Esophagus muscularis mucosa (tissue), 4 donors: ENCODE results near the gene GMDS. TPM values are rescaled to one million over a fixed set of nuclear protein-coding genes. Genes with fewer than 3 reads are reported as not detected.

Experiments
- DNase-seq: peaks from one replicate; pipeline ENCODE4 v3.0.0-alpha.2; 2017; ENCODE audit errors: extremely low spot score
- H3K27ac ChIP-seq, 4 donors: fragments of 200-600 bp; sonication (generic); replicated peaks in 1 of 4; 1 replicate in 3 of 4; 2 replicates in 1 of 4; pipeline ENCODE4 v1.5.1; 2016 to 2019; ENCODE audit warnings: mild to moderate bottlenecking in 1 of 4
- H3K27me3 ChIP-seq, 4 donors: fragments of 200-600 bp; sonication (generic); one replicate each; pipeline versions ENCODE4 v1.5.1 to v1.6.0; 2016 to 2019
- H3K36me3 ChIP-seq, 4 donors: fragments of 200-600 bp; sonication (generic); one replicate each; pipeline ENCODE4 v1.5.1; 2016 to 2019
- H3K4me1 ChIP-seq, 4 donors: fragments of 200-600 bp; sonication (generic); one replicate each; pipeline ENCODE4 v1.5.1; 2016 to 2019
- H3K4me3 ChIP-seq, 4 donors: fragments of 200-600 bp; sonication (generic); 1 replicate in 2 of 4; 2 replicates in 2 of 4; pipeline ENCODE4 v1.5.1; 2016 to 2019; ENCODE audit warnings: mild to moderate bottlenecking in 4 of 4, moderate library complexity in 1 of 4
- H3K9me3 ChIP-seq, 4 donors: fragments of 200-600 bp; sonication (generic); 1 replicate in 3 of 4; 2 replicates in 1 of 4; pipeline ENCODE4 v1.5.1; 2016 to 2019
- CTCF ChIP-seq, 3 experiments: fragments of 200-600 bp in 2 of 3; fragments of 450-650 bp in 1 of 3; sonication (generic) in 2 of 3; IDR thresholded peaks; one replicate each; pipeline ENCODE4 v1.5.1; 2017 to 2019; ENCODE audit warnings: antibody characterized with exemption in 3 of 3, mild to moderate bottlenecking in 2 of 3, moderate library complexity in 1 of 3
- EP300 ChIP-seq: sonication (generic); formaldehyde crosslinking; IDR thresholded peaks from one replicate; pipeline ENCODE4 v1.6.1; 2017; ENCODE audit warnings: antibody characterized with exemption
- POLR2A ChIP-seq: fragments of 450-650 bp; IDR thresholded peaks from one replicate; pipeline ENCODE4 v1.6.1; 2017; ENCODE audit warnings: antibody characterized with exemption, moderate library complexity, mild to moderate bottlenecking, low read depth
- POLR2AphosphoS5 ChIP-seq, 2 donors: sonication (generic); formaldehyde crosslinking; IDR thresholded peaks; one replicate each; pipeline ENCODE4 v1.6.1; 2017; ENCODE audit warnings: antibody characterized with exemption in 2 of 2
- WGBS: methylation state at CpG from one replicate; pipeline ENCODE4 v1.1.5; 2018; 5-methylcytosine and 5-hydroxymethylcytosine counted together
- intact Hi-C: fragments of 100-400 bp; cut with DNase I; formaldehyde crosslinking; loops from one replicate; pipeline ENCODE4 v1.15.1; 2023
- total RNA-seq, 4 donors: library from RNA; depleted of rRNA; stranded (reverse); fragments of >200 nt; gene quantifications; one replicate each; pipeline versions ENCODE4 v1.1.0 to v1.2.1, GENCODE V29; 2016

GMDS gene
- total RNA-seq, 4 donors from 2014 or later: 3.6 to 14.1 (median 6.0) TPM

DNA sequence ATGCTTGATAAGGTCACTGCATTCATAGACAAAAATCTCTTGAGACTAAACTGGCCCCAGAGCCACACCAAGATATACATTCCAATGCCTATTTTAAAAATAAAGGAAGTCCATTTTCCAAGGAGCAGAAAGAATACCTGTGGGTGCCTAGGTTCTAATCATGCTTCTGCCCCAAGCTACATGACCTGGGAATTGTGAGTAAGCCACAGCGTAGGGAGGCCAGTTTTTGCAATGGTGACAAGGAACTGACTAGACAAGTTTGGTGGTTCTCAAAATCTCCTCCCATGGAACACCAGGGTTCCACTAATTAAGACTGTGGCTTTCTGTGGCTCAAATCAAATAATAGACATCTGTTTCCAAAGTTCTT lies 83.3 kb downstream of the GMDS start:
- H3K27me3 ChIP-seq: no peaks in the 10 kb centered on the region
- no peak for DNase-seq
- no peak overlapping the region for H3K27ac ChIP-seq
- intact Hi-C loops: no loop called here
- no peaks in the 10 kb centered on the region for H3K36me3 ChIP-seq
- no peaks in the 10 kb centered on the region for H3K9me3 ChIP-seq
- H3K4me3 ChIP-seq: no peak overlapping the region
- peaks cover 0 to 12% (median 0%) of the 10 kb centered on the region in 4 donors for H3K4me1 ChIP-seq
- TF ChIP-seq POLR2A: no peak
- no peak for TF ChIP-seq POLR2AphosphoS5 (IDR thresholded peaks at IDR 0.05)
- TF ChIP-seq CTCF (IDR thresholded peaks at IDR 0.05): no peak
- no peak for TF ChIP-seq EP300
- 80% methylated on average over 1 of the region's 1 CpG for WGBS

DNA sequence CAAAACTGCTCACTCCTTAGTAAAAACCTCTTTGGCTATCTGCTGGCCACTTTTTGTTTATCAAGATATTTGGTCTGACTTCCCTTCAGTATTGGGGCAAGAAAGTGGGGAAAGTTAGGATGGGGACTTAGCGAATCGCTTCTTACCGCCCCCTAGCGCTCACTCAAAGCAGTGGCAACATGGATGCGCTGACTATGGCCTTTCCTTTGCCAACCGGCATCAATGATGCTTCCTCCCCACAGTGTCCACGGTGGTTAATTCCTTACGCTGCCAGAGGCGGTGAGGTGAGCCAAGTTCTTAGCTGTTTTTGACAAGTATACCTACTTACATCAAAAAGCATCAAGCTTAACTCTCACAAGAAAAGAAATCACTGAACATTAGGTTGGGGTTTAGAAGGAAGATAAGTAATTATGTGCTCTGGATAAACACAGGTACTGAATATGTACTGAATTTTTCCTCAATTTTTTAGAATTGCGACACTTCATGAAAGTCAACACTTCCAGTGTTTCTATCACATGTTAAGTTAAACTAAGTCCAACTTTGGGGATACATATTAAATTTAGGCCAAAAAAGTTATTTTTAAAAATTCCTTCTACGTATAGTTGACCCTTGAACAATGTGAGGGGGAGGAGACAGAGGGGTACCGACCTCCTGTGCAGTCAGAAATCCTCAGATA lies 86.7 kb downstream of the GMDS start:
- H3K27me3 ChIP-seq: no peaks in the 10 kb centered on the region
- no peaks in the 10 kb centered on the region for H3K4me1 ChIP-seq
- H3K36me3 ChIP-seq: no peaks in the 10 kb centered on the region
- DNase-seq: no peak
- H3K4me3 ChIP-seq: no peak overlapping the region
- intact Hi-C loops: no loop called here
- 70% methylated on average over 12 of the region's 12 CpGs for WGBS
- H3K9me3 ChIP-seq: no peaks in the 10 kb centered on the region
- no peak overlapping the region for H3K27ac ChIP-seq
- TF ChIP-seq CTCF (IDR thresholded peaks at IDR 0.05): peak in 1 of 3 experiments; percentile 32
- no peak for TF ChIP-seq POLR2AphosphoS5 (IDR thresholded peaks at IDR 0.05)

DNA sequence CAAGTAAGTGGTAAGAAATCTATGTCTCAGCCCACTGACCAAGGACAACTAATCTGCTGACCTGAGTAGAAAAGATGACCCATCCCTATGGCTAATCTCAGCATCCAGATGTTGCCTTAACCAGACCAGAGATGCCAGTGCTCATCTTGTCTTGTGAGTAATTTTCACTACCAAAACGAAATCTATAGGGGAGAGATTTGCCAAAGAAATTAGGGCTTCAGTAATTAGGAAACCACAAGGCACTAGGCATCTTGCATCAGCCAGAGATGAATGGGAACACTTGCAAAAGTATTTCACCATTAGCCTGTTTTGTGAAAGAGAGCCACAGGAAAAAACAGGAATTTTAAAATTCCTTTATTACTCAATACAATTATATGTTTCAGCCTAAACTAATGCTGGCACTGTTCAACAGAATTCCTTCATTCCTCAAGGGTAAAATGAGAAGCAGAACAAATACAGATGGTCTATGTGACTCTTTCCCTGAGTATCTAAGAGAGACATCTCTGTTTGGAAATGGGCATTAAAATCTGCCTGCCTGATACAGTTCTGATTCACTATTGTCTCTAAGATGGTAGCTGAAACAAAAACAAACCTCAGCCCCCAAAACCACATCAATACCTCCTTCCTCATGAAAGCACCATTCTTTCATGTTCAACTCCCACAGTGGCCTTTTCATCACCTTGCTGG lies 87.8 kb downstream of the GMDS start:
- no peak overlapping the region for H3K27ac ChIP-seq
- H3K4me3 ChIP-seq: no peak overlapping the region
- no peaks in the 10 kb centered on the region for H3K36me3 ChIP-seq
- no peaks in the 10 kb centered on the region for H3K27me3 ChIP-seq
- intact Hi-C loops: no loop called here
- no peaks in the 10 kb centered on the region for H3K4me1 ChIP-seq
- H3K9me3 ChIP-seq: no peaks in the 10 kb centered on the region
- TF ChIP-seq CTCF (IDR thresholded peaks at IDR 0.05): no peak
- TF ChIP-seq POLR2AphosphoS5 (IDR thresholded peaks at IDR 0.05): no peak
- no peak for TF ChIP-seq EP300
- no peak for TF ChIP-seq POLR2A
- 53% methylated on average over 1 of the region's 1 CpG for WGBS
- DNase-seq: no peak

DNA sequence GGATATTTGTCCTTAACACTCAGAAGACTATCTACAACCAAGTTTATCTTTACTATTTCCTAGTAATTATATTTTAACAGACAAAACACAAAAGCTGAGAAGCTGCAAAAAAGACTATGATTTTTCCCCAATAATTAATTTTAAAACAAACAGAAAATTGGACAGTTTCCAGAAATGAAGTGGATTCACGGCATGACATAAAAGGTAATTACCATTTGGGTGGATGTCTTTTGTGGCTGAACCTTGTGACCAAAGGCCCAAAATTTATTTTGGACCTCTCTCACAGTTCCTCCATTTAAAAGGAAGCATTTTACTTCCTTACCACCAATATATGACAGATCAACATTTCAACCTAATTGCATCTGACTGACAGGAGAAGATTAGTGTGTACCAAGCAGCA lies 90.2 kb downstream of the GMDS start:
- WGBS: 72% methylated on average over 1 of the region's 1 CpG
- intact Hi-C loops: no loop called here
- no peak overlapping the region for H3K27ac ChIP-seq
- TF ChIP-seq POLR2AphosphoS5 (IDR thresholded peaks at IDR 0.05) (no peak), EP300 (no peak), POLR2A (no peak), CTCF (IDR thresholded peaks at IDR 0.05) (no peak)
- DNase-seq: no peak
- no peaks in the 10 kb centered on the region for H3K36me3 ChIP-seq
- no peaks in the 10 kb centered on the region for H3K9me3 ChIP-seq
- H3K4me3 ChIP-seq: no peak overlapping the region
- H3K27me3 ChIP-seq: no peaks in the 10 kb centered on the region
- no peaks in the 10 kb centered on the region for H3K4me1 ChIP-seq
